SK-N-SH (cell line): ENCODE data around the gene GHRHR. TPM values are rescaled to one million over a fixed set of nuclear protein-coding genes. Genes with fewer than 3 reads are reported as not detected.

Experiments
- CTCF ChIA-PET: fragments of 300-600, 350-600 bp; formaldehyde crosslinking; extraction: SDS; loops from one replicate; lab custom pipeline; 2021; lab: Yijun Ruan, JAX
- POLR2A ChIA-PET: fragments of 350-600 bp; sonication (Branson Sonifier 250); formaldehyde crosslinking; extraction: SDS; loops from one replicate; lab custom pipeline; 2020; ENCODE audit warnings: antibody characterized with exemption, inconsistent platforms; lab: Yijun Ruan, JAX
- DNase-seq: peaks from one replicate; pipeline ENCODE4 v3.0.0; 2012
- H2AFZ ChIP-seq: fragments of 200-600 bp; sonication (generic); 2 replicates; pipeline ENCODE4 v1.8.1; 2016; ENCODE audit warnings: antibody characterized with exemption, mild to moderate bottlenecking, low read depth
- H3F3A ChIP-seq: fragments of 200-600 bp; sonication (generic); replicated peaks from 2 replicates; pipeline ENCODE3; 2016; ENCODE audit warnings: antibody characterized with exemption, mild to moderate bottlenecking; ENCODE audit not compliant: insufficient read depth
- H3K27ac ChIP-seq, 2 experiments: fragments of 200-500 bp in 1 of 2; fragments of 200-600 bp in 1 of 2; sonication (Bioruptor generic) in 1 of 2; sonication (generic), shearing (Covaris generic) in 1 of 2; 2 replicates each; pipeline versions ENCODE4 v1.5.1 to v1.6.1; 2014 to 2016; ENCODE audit warnings: low read depth in 2 of 2, inconsistent platforms in 1 of 2, low read length in 1 of 2, mild to moderate bottlenecking in 1 of 2, mixed read lengths in 1 of 2
- H3K27me3 ChIP-seq: fragments of 200-600 bp; sonication (generic), shearing (Covaris generic); 2 replicates; pipeline ENCODE4 v1.6.1; 2016; ENCODE audit warnings: mixed run types; ENCODE audit not compliant: insufficient read depth
- H3K36me3 ChIP-seq, 2 experiments: fragments of 200-500 bp in 1 of 2; fragments of 200-600 bp in 1 of 2; sonication (Bioruptor generic) in 1 of 2; sonication (generic) in 1 of 2; replicated peaks in 1 of 2; 2 replicates each; pipeline versions ENCODE3 to v1.5.1; 2014 to 2016; ENCODE audit warnings: low read length in 1 of 2, mild to moderate bottlenecking in 1 of 2; ENCODE audit not compliant: insufficient read depth in 2 of 2, control insufficient read depth in 1 of 2
- H3K4me1 ChIP-seq, 2 experiments: fragments of 200-500 bp in 1 of 2; fragments of 200-600 bp in 1 of 2; sonication (Bioruptor generic) in 1 of 2; sonication (generic), shearing (Covaris generic) in 1 of 2; 2 replicates each; pipeline versions ENCODE4 v1.5.1 to v1.6.1; 2014 to 2016; ENCODE audit warnings: low read depth in 1 of 2, low read length in 1 of 2, mixed run types in 1 of 2; ENCODE audit not compliant: insufficient read depth in 2 of 2, control insufficient read depth in 1 of 2
- H3K4me2 ChIP-seq: fragments of 200-600 bp; sonication (generic), shearing (Covaris generic); 2 replicates; pipeline ENCODE4 v1.6.1; 2017; ENCODE audit warnings: mixed run types
- H3K4me3 ChIP-seq, 2 experiments: fragments of 200-500 bp in 1 of 2; fragments of 200-600 bp in 1 of 2; sonication (Bioruptor generic) in 1 of 2; sonication (generic), shearing (Covaris generic) in 1 of 2; 2 replicates each; pipeline versions ENCODE4 v1.5.1 to v1.8.1; 2014 to 2016; ENCODE audit warnings: low read depth in 2 of 2, inconsistent platforms in 1 of 2, low read length in 1 of 2, mild to moderate bottlenecking in 1 of 2, mixed read lengths in 1 of 2, moderate library complexity in 1 of 2
- H3K79me2 ChIP-seq: fragments of 200-600 bp; sonication (generic); 2 replicates; pipeline ENCODE4 v1.8.1; 2017; ENCODE audit warnings: mild to moderate bottlenecking; ENCODE audit not compliant: insufficient read depth
- H3K9ac ChIP-seq: fragments of 200-600 bp; sonication (generic); 2 replicates; pipeline ENCODE4 v1.6.1; 2017; ENCODE audit warnings: mixed run types
- H3K9me2 ChIP-seq: fragments of 200-600 bp; sonication (generic); 2 replicates; pipeline ENCODE4 v1.6.1; 2017; ENCODE audit warnings: mixed run types
- H3K9me3 ChIP-seq: fragments of 200-600 bp; sonication (generic); 2 replicates; pipeline ENCODE4 v1.6.1; 2017; ENCODE audit warnings: mixed run types, mild to moderate bottlenecking, moderate library complexity
- H4K20me1 ChIP-seq: fragments of 200-600 bp; sonication (generic); 2 replicates; pipeline ENCODE4 v1.6.1; 2017; ENCODE audit warnings: mild to moderate bottlenecking, mixed run types; ENCODE audit not compliant: insufficient read depth
- EP300 ChIP-seq, 2 experiments: IDR thresholded peaks; 2 replicates each; pipeline versions ENCODE4 v1.4.0 to v1.6.1; 2012; ENCODE audit warnings: borderline replicate concordance in 1 of 2, low read depth in 1 of 2, low read length in 1 of 2
- FOXJ3 ChIP-seq: sonication (generic); formaldehyde crosslinking; IDR thresholded peaks from 2 replicates; pipeline ENCODE4 v1.5.1; 2020; ENCODE audit warnings: mild to moderate bottlenecking, missing genetic modification reagents
- MAX ChIP-seq: IDR thresholded peaks from 2 replicates; pipeline ENCODE4 v1.4.0; 2012; ENCODE audit warnings: low read depth
- MEF2A ChIP-seq: IDR thresholded peaks from 2 replicates; pipeline ENCODE4 v1.4.0; 2012; ENCODE audit warnings: low read depth, borderline replicate concordance
- NFIC ChIP-seq: IDR thresholded peaks from 2 replicates; pipeline ENCODE4 v1.4.0; 2012; ENCODE audit warnings: borderline replicate concordance
- NRF1 ChIP-seq: IDR thresholded peaks from 2 replicates; pipeline ENCODE4 v1.6.1; 2012; ENCODE audit warnings: low read depth, mild to moderate bottlenecking, low read length
- PBX3 ChIP-seq: IDR thresholded peaks from 2 replicates; pipeline ENCODE4; 2012
- REST ChIP-seq: IDR thresholded peaks from 2 replicates; pipeline ENCODE4 v1.6.1; 2012; ENCODE audit warnings: mild to moderate bottlenecking, low read depth, low read length, moderate library complexity
- RFX5 ChIP-seq: IDR thresholded peaks from 2 replicates; pipeline ENCODE4 v1.6.1; 2012; ENCODE audit warnings: mild to moderate bottlenecking, improper control_type of control experiment, low read length
- SIN3A ChIP-seq: IDR thresholded peaks from 2 replicates; pipeline ENCODE4 v1.6.1; 2012; ENCODE audit warnings: low read depth, mild to moderate bottlenecking, low read length, moderate library complexity, borderline replicate concordance
- TAF1 ChIP-seq: IDR thresholded peaks from 2 replicates; pipeline ENCODE4 v1.6.1; 2012; ENCODE audit warnings: low read depth, mild to moderate bottlenecking, low read length, moderate library complexity, borderline replicate concordance
- USF2 ChIP-seq: fragments of 150-350 bp; IDR thresholded peaks from 2 replicates; pipeline ENCODE4 v1.6.1; 2017; ENCODE audit warnings: antibody characterized with exemption, low read length, low read depth, borderline replicate concordance
- polyA plus RNA-seq, 3 experiments: library from polyadenylated mRNA; depleted of rRNA; stranded (reverse); fragments of >200 nt; gene quantifications; 2 replicates each; pipeline ENCODE4 v1.2.3, GENCODE V29; 2012

GHRHR gene
- polyA plus RNA-seq, 1 of the 3 experiments (the other 2 are of a cell fraction) = not detected

- TF ChIP-seq REST (no peak), MAX (no peak), TAF1 (no peak)
Observed at GRCh38 chr7:30935569-30935877, 28.2 kb upstream of the GHRHR start (continued).

- ChIA-PET POLR2A (no interaction called here), CTCF (interaction anchor here (0.8 to 9.6 kb wide), 7 partner anchors 13 to 253 kb away, joined by 3 to 103 read pairs (median 3); no protein-coding TSS in a partner anchor)
- Histone ChIP-seq H3K4me2 (no peak overlapping the region), H3K9me2 (no peaks in the 10 kb centered on the region), H3K27ac (no peak overlapping the region), H3K27me3 (no peaks in the 10 kb centered on the region; the same call in 1 of the 2 replicates), H3K9me3 (no peaks in the 10 kb centered on the region), H3K4me3 (no peak overlapping the region), H3F3A (no peaks in the 10 kb centered on the region), H3K9ac (no peak overlapping the region), H2AFZ (no peak overlapping the region), H4K20me1 (no peaks in the 10 kb centered on the region), H3K4me1 (peaks cover 0 to 18% of the 10 kb centered on the region in 2 experiments; a peak in 1 of 4 replicates), H3K79me2 (no peaks in the 10 kb centered on the region), H3K36me3 (no peaks in the 10 kb centered on the region)
- TF ChIP-seq MEF2A = no peak
- TF ChIP-seq USF2 = no peak
- no peak for TF ChIP-seq EP300 (IDR thresholded peaks at IDR 0.05; ENCODE audit: borderline replicate concordance in 1 of 2, low read depth in 1 of 2, low read length in 1 of 2)
- TF ChIP-seq FOXJ3 = no peak
- no peak for TF ChIP-seq RFX5
- TF ChIP-seq PBX3 = no peak
- no peak for TF ChIP-seq NFIC
- TF ChIP-seq NRF1 = no peak
- no peak for TF ChIP-seq TAF1
- no peak for TF ChIP-seq SIN3A
- DNase-seq = peak; percentile 14
Observed at GRCh38 chr7:30936650-30937245, 27.0 kb upstream of the GHRHR start.
